NCI-H82 treated with DMSO at 0.1 percent for 48 hours (cell line): Measurements from ENCODE around the gene A1BG.
"Not testable (repeated sequence)": the region's sequence is repeated elsewhere in the genome, so short reads cannot be mapped to it uniquely, and the experiment has no call there.

Experiments used
- DNase-seq: peaks from one replicate; lab custom pipeline; 2025; ENCODE audit not compliant: unreplicated experiment; lab: John Stamatoyannopoulos, UW

Gene A1BG

DNA sequence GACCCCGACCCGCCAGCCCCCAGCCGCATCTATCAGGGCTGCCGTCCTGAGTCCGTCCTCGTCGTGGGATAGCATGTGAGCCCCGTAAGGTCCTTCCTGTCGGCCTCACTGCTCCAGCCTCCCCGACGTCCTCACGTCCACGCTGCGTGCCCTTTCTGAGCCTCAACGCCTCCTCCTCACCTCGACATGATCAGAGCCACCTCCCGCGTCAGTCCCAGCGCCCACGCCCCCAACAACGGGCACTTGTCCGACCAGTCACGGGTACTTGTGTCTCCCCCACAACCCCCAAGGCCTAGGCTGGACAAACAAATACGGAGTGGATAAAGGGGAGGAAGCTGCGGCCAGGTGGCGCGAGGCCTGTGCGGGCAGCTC is 8.6 kb upstream of the A1BG start:
- DNase-seq, result peak; percentile 11

DNA sequence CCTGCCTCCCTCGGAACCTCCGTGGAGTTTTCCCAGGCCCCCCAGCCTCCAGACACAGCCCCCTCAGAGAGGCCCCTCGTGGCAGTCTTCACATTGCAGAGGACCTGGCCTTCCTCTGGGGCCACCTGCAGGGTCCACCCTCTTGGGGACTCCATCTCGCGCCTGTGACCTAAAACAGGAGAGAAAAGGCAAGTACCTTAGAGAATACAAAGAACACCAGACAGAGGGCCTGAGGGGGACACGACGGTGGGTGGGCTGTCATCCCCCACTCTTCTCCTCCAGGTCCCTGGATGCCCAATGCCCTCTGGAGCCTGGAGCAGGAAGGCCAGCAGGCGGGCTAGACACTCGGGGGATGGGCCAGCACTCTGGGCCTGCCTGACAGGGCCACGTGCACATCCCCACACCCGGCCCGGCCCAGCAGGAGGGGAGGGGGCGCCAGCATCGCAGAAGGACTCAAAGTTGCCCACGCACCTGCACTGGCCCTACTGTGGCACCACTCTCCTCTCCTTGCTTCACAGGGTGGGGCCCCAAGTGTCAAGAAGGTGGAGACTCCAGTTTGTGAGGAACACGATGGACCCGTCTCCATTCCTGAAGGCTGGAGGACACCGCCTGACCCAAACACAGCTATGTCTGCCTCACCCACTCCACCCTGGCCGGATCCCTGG is 4.3 kb upstream of the A1BG start:
- DNase-seq, result no peak

DNA sequence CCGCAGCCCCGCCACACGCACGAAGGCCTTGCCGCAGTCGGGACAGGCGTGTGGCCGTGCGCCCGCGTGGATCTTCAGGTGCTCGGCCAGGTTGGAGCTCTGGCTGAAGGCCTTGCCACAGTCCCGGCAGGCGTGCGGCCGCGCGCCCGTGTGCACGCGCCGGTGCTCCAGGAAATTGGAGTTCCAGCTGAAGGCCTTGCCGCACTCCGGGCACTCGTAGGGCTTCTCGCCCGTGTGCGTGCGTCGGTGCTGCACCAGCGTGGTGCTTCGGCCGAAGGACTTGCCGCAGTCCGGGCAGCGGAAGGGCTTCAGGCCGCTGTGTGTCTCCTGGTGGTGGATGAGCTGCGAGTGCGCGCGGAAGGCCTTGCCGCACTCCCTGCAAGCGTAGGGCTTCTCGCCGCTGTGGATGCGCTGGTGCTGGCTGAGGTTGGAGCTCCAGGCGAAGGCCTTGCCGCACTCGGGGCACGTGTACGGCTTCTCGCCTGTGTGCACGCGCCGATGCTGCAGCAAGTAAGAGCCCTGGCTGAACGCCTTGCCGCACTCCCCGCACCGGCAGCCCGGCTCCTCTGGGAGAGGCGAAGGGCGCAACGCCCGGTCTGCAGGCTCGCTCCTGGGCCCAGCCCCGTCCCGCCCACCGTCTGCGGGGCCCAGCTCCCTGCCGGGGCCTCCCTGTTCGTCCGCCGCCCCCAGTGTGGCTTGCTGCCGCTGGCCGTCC is 3.6 kb upstream of the A1BG start:
- no peak for DNase-seq

DNA sequence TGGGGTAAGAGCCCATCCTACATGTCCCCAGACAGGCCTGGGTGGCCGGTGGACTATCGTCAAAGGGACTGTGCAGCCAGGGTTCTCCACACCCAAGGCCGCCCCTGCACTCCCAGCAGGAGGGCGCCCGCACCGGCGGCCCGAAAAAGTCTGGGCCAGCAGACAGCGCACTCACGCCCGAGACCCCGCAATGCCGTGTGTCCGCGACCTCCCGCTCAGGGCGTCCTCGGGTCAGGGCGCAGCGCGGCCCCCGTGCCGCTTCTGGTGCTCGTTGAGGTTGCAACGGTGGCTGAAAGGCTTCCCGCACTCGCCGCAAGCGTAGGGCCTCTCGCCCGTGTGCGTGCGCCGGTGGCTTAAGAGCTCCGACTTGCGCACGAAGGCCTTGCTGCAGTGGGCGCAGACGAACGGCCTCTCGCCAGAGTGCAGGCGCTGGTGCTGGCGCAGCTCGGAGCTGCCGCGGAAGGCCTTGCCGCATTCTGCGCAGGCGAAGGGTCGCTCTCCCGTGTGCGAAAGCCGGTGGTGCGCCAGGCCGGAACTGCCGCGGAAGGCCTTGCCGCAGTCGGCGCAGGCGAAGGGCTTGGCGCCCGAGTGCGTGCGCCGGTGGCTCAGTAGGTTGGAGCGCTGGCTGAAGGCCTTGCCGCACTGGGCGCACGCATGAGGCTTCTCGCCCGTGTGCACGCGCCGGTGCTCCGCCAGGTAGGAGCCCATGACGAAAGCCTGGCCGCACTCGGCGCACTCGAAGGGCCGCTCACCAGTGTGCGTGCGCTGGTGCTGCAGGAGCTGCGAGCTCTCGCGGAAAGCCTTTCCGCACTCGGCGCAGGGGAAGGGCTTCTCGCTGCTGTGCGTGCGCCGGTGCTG is 2.8 kb upstream of the A1BG start:
- DNase-seq, result no peak

DNA sequence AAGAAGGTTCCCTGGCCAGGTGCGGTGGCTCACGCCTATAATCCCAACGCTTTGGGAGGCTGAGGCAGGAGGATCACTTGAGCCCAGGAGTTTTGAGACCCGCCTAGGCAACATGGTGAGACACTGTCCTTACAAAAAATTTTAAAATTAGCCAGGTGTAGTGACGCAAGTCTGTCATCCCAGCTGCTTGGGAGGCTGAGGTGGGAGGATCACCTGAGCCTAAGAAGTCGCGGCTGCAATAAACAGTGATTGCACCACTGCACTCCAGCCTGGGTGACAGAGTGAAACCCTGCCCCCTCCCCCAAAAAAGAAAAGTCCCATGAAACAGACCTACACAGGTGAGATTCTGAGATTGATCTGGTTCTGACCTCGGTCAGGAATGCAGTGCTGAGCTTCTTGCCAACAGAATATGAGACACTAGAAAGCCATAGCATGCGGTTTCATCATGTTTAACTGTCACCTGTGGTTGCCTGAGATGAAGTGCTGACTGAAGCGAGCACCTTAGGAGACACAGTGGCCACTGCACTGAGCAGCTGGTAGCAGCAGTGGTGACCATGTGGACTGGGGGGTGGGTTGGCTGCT is 2.0 kb upstream of the A1BG start:
- no peak for DNase-seq

DNA sequence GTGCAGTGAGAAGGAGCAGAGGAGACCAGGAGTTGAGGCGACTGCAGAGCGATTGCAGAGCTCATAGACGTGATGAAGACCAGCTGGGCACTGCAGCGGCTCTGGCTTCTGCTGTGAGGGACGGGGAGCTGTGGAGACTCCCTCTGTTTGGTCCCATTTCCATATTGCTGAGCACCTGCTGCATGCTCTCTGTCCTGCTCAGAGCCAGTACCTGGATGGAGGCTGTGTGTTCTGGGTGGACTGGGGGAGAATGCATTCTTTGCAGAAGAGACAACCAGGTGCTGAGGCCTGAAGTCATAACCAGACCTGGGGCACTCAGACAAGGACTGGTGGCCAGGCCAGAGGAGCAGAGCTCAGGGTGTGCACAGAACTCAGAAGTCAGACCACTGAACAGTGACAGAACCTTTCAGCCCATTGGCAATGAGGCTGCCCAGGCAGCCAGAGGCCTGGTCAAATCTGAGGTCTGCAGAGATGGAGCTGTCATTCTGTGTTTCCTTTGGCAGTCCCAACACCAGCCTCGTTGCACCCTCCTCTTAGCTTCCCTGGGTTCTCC is 1.3 kb upstream of the A1BG start:
- DNase-seq, result no peak

DNA sequence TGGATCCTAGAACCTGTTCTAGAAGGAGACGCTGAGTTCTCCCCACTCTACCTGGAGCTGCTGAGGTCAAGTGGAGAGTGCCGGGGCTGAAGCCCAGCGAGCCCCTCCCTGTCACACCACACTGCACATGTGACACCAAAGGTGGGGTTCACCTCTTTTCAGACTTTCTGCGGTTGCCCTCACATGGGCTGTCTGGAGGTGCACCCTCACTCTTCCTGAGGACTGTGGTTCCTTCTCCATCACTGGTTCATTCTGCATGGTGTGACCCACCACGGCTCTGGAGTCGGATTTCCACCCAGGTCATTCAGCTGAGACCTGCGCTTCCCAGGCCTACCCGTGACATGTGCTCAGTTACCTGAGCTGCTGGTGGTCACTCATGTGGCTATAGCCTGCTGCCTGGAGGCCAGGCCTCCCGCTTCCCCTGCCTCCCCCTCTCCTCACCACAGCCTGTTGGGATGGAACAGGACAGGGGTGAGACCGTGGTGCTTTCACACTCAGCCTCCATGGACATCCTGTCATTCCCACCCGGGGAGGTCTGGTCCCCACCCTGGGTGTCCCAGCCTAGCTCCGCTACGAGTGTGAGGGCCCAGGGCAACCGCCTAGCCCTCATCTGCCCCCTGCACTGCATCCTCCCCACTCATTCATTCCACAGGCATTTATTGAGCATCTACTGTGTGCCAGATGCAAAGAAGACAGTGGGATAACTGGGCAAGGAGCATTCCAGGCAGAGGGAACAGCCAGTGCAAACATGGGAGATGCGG is 605 bp upstream of the A1BG start:
- no peak for DNase-seq

DNA sequence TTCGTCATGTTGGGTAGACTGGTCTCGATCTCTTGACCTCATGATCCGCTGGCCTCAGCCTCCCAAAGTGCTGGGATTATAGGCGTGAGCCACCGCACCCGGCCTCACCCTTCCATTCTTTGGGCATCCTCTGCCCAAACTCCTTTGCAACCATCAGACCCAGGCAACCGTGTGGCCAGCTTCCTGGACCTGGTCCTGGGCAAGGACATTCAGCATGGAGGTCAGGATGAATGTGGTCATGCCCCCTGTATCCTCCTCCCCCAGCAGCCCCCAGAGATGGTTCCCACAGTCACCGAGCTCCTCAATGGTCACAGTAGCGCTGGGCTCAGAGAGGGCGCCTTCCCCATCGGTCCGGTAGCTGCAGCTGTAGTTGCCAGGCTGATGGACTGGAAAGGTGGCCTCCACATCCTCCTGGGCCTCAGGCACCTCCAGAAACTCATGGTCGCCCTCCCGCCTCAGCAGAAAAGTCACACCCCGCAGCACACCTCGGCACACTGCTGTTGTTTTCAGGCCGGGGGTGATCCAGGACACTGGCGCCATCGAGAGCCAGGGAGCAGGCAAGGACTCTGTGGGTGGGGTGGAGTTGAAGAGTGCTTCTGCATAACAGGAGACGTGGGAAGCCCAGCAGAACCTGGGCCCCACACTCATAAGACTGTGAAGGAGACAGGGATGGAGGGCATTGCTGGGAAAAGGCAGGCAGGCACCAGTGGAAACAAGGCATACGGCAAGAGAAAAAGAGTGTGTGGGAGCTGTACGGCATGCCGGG is 1.1 kb downstream of the A1BG start:
- DNase-seq, result no peak

DNA sequence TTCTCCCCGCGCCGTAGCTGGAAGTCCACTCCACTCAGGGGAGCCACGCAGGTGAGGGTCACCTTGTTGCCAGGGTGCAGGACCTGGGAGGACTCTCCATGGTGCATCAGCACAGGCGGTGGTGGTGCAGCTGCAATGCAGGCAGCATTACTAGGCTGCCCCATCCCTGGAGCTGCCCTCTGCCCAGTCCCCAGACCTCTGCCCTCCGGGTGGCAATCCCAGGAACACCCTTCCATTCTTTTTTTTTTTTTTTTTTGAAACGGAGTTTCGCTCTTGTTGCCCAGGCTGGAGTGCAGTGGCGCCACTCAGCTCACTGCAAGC is 1.8 kb downstream of the A1BG start:
- DNase-seq, result no peak

DNA sequence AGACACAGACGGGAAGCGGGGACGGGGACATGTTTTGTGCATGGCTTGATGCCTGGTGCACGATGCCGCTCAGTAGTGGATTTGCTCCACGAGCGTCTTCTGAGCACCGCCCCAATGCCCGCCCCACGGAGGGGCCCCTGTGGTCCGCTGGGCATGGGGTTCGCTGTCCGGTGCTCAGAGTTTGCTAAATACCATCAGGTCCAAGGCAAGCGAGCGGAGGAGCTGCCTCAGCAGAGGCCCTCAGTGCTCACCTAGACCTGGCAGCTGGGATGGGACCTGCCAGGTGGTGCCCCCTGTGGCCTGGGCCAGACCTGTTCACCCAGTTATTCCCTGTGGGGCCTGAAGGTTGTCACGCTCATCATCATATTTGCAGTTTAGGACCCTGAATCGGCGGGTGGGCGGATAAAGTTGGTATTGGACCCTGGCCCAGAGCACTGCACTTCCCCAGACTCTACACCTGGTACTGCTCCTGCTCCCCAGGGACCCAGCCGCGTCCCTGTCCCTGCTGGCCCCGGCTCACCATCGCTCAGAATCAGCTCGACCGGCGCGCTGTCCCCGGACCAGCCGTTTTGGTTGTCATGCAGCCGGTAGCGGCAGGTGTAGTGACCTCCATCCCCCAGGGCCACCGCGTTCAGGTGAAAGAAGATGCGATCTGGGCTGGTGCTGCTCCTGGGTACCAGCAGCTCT is 2.3 kb downstream of the A1BG start:
- no peak for DNase-seq

DNA sequence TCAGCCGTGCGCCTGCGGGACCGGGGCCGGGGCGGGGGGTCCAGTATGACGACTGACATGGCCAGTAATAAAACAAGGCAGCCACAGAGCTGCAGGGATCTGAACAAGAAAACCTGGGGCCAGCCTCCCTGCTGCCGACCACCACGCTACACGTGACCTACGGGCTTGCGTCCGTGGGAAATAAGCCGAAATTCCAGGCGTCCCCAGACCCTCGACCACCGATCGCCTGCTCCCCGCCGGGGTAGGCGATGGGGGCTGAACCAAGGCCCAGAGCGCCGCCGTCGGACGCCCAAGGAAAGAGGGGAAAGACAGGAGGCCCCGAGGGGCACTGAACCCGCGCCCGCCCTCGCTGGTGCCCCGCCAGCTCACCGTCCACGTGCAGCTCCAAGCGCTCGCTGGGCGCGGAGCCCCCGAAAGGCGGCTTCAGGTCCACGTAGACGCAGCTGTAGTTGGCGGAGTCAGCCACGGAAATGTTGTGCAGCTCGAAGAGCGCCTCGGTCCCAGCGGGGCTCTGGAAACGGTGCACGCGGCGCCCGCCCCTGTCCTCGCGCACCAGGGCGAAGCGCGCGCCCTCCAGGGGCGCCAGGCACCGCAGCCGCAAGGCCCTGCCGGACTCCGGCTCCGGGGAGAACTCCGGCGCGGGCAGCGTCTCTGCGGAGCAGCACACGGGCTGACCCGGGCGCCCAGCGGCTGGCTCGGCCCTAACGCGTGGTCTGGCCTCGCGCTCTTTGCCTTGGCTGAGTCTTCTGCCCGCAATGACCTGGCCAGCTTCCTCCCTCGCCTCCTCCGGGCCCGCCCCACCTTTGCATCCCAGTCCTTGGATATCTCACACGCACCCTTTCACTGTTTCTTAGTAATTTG is 3.1 kb downstream of the A1BG start:
- DNase-seq, result no peak

DNA sequence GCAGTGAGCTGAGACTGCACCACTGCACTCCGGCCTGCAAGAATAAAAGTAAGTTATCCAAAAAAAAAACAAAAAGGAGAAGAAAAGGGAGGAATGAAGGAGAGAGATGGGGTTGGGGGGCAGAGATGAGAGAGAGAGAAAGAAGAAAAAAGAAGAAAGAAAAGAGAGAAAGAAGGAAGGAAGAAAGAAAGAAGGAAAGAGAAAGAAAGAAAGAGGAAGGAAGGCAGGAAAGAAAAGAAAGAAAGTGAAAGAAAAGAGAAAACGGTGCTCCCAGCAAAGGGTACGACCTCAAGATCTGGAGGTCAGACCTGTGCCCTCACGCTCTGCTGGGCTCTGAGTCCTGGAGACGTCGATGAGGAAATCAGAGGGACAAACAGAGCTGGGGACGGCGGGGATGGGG is 3.7 kb downstream of the A1BG start:
- no peak for DNase-seq

DNA sequence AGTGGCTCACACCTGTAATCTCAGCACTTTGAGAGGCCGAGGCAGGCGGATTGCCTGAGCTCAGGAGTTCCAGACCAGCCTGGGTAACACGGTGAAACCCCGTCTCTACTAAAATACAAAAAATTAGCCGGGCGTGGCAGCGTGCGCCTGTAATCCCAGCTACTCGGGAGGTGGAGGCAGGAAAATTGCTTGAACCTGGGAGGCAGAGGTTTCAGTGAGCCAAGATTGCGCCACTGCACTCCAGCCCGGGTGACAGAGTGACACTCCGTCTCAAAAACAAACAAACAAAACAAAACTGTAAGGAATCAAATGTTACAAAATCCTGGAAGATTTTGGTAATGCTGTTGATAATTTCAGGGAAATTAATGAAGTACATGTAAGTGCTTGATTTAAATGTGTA is 5.2 kb downstream of the A1BG start:
- not testable (repeated sequence) for DNase-seq

DNA sequence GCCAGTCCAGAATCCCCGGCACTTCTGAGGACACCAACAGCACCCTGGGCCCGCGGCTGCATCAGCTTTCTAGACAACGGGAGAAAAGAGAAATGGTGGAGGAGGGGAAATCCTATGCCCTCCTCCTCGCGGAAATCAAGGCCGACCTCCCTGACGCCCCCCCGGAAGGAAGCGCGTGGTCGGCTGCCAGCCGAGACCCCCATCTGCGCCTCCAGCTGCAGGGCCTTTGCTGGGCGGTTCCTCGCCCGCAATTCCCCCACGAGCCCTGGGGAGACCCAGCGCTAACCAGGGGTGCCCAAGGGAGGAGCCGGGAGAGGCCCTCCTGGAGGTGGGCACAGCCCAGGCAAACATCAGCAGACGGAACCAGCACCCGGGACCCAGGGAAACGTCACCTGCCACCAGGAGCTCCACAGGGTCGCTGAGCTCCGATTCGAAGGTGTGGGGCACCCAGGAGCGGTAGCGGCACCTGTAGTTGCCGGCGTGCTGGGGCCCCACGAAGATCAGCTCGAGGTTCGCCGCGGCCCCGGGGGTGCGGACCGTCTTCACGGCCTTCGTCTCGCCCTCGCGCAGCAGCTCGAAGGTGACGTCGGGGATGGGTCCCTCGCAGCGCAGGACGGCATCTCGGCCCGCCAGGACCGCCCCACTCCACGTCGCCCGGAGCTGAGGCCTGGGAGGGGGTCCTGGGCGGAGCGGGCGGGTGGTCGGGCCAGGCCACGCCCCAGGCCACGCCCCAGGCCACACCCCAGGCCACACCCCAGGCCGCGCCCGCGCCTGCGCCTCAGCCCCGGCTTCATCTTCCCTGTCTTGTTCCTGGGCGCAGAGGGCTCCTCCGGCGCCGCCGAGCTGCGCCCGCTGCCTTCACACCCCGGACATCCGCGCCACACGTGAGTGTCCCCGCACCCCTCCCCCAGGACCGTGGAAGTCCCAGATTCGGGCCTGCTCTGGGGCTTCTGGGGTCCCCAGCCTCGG is 6.0 kb downstream of the A1BG start:
- peak; percentile 51 for DNase-seq

DNA sequence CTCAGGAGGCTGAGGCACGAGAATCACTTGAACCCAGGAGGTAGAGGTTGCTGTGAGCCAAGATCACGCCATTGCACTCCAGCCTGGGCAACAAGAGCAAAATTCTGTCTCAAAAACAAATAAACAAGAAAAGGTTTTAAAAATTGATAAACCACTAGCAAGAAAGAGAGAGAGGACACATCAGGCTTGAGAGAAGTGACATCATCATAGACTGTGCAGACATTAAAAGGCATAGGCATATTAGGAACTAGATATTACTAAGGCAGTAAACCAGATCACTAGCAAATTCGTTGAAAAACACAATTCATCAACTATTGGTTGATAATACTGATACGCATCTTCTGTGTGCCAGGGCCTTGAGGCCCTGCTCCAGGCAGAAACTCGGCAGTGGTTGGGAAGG is 7.7 kb downstream of the A1BG start:
- no peak for DNase-seq

DNA sequence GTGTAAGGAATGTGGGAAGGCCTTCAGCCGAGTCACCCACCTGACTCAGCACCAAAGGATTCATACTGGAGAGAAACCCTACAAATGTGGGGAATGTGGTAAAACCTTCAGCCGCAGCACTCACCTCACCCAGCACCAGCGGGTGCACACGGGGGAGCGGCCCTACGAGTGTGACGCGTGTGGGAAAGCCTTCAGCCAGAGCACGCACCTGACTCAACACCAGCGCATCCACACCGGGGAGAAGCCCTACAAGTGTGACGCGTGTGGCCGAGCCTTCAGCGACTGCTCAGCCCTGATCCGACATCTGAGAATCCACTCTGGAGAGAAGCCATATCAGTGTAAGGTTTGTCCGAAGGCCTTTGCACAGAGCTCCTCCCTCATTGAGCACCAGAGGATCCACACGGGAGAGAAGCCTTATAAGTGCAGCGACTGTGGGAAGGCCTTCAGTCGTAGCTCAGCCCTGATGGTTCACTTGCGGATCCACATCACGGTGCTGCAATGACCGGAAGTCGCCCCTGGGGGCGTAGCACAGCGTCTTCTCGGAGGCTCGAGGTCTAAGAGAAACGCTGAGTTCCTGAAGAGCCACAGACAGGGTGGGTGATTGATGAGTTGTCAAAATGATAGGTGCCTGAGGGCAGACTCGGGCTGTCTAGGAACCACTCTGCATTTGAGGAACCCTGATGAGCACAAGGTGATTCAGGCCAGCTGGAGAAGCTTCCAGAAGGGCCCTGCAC is 14.3 kb downstream of the A1BG start:
- DNase-seq, result no peak

DNA sequence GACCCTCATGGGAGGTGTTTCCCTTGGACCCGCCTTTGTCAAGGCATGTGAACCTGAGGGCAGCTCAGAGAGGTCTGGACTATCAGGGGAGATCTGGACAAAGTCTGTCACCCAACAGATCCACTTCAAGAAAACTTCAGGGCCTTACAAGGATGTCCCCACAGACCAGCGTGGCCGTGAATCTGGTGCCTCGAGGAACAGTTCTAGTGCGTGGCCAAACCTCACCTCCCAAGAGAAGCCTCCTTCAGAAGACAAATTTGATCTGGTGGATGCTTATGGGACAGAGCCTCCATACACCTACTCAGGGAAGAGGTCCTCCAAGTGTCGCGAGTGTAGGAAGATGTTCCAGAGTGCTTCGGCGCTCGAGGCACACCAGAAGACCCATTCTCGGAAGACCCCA is 15.0 kb downstream of the A1BG start:
- no peak for DNase-seq
